NB4 (cell line): ENCODE data around the gene TRAF5.

Source experiments
- DNase-seq: peaks from one replicate; pipeline ENCODE4 v3.0.0; 2010; ENCODE audit warnings: low read depth
- H3K4me3 ChIP-seq: one replicate; pipeline ENCODE4 v1.5.1; 2011; ENCODE audit warnings: mild to moderate bottlenecking, low read depth, low read length, moderate library complexity
- CTCF ChIP-seq: IDR thresholded peaks from one replicate; pipeline ENCODE4 v1.5.1; 2012; ENCODE audit warnings: low read depth, low read length
- MAX ChIP-seq: IDR thresholded peaks from 2 replicates; pipeline ENCODE4 v1.6.1; 2011; ENCODE audit warnings: low read depth, low read length
- MYC ChIP-seq: IDR thresholded peaks from 2 replicates; pipeline ENCODE4 v1.6.1; 2011; ENCODE audit warnings: low read depth, low read length
- POLR2A ChIP-seq: IDR thresholded peaks from 2 replicates; pipeline ENCODE4 v1.6.1; 2011; ENCODE audit warnings: mild to moderate bottlenecking; ENCODE audit not compliant: insufficient read length; ENCODE audit errors: extremely low read depth

Gene TRAF5

GRCh38 chr1:211361202-211361601, 34.6 kb downstream of the TRAF5 start:
- TF ChIP-seq MAX (no peak), POLR2A (no peak), MYC (no peak), CTCF (no peak)
- H3K4me3 ChIP-seq, result no peak overlapping the region
- no peak for DNase-seq

- DNase-seq, result no peak
- no peak for TF ChIP-seq POLR2A
- TF ChIP-seq MYC, result no peak
- TF ChIP-seq MAX, result no peak
- TF ChIP-seq CTCF, result no peak
- H3K4me3 ChIP-seq, result no peak overlapping the region
Measured at GRCh38 chr1:211369640-211370039, 43.0 kb downstream of the TRAF5 start.

- TF ChIP-seq POLR2A, result no peak
- TF ChIP-seq MAX, result no peak
- no peak for TF ChIP-seq MYC
- TF ChIP-seq CTCF, result no peak
- no peak for DNase-seq
- no peak overlapping the region for H3K4me3 ChIP-seq
Measured at GRCh38 chr1:211370669-211371068, 44.0 kb downstream of the TRAF5 start.

- TF ChIP-seq CTCF, result no peak
- no peak for TF ChIP-seq MYC
- TF ChIP-seq POLR2A, result no peak
- no peak for TF ChIP-seq MAX
Measured at GRCh38 chr1:211371406-211372105, 44.9 kb downstream of the TRAF5 start.

GRCh38 chr1:211372463-211372862, 45.8 kb downstream of the TRAF5 start:
- H3K4me3 ChIP-seq, result no peak overlapping the region
- TF ChIP-seq MYC (no peak), CTCF (no peak), MAX (no peak), POLR2A (no peak)
- DNase-seq, result no peak

More at GRCh38 chr1:211371406-211372105, 44.9 kb downstream of the TRAF5 start:
- H3K4me3 ChIP-seq, result no peak overlapping the region
- no peak for DNase-seq
